Smooth muscle cell (in vitro differentiated cells): ENCODE measurements around the gene IFI6. TPM values are rescaled to one million over a fixed set of nuclear protein-coding genes. Genes with fewer than 3 reads are reported as not detected.
"Not testable (repeated sequence)": the region's sequence is repeated elsewhere in the genome, so short reads cannot be mapped to it uniquely, and the experiment has no call there.

Experiments used
- DNase-seq: peaks from one replicate; lab custom pipeline; 2025; ENCODE audit not compliant: unreplicated experiment; lab: John Stamatoyannopoulos, UW
- H2AFZ ChIP-seq: fragments of 200-600 bp; sonication (generic); 2 replicates; pipeline ENCODE4 v1.6.0; 2016; ENCODE audit warnings: antibody characterized with exemption, low read depth, mild to moderate bottlenecking
- H3F3A ChIP-seq: fragments of 200-600 bp; sonication (generic); 2 replicates; pipeline ENCODE4 v1.6.0; 2017; ENCODE audit warnings: antibody characterized with exemption, low read depth
- H3K27ac ChIP-seq: fragments of 200-600 bp; sonication (generic); 2 replicates; pipeline ENCODE4 v1.5.1; 2016; ENCODE audit warnings: low read depth, mild to moderate bottlenecking
- H3K27me3 ChIP-seq: fragments of 200-600 bp; sonication (generic); 2 replicates; pipeline ENCODE4 v1.6.1; 2016; ENCODE audit warnings: low read depth, mild to moderate bottlenecking
- H3K36me3 ChIP-seq: fragments of 200-600 bp; sonication (generic); 2 replicates; pipeline ENCODE4 v1.5.1; 2016; ENCODE audit warnings: low read depth
- H3K4me1 ChIP-seq: fragments of 200-600 bp; sonication (generic); 2 replicates; pipeline ENCODE4 v1.5.1; 2016; ENCODE audit warnings: low read depth
- H3K4me2 ChIP-seq: fragments of 200-600 bp; sonication (generic); 2 replicates; pipeline ENCODE4 v1.6.0; 2016; ENCODE audit warnings: mild to moderate bottlenecking
- H3K4me3 ChIP-seq: fragments of 200-600 bp; sonication (generic); 2 replicates; pipeline ENCODE4 v1.5.1; 2016; ENCODE audit warnings: mild to moderate bottlenecking
- H3K79me2 ChIP-seq: fragments of 200-600 bp; sonication (generic); 2 replicates; pipeline ENCODE4 v1.6.0; 2016; ENCODE audit warnings: low read depth, mild to moderate bottlenecking
- H3K9ac ChIP-seq: fragments of 200-600 bp; sonication (generic); 2 replicates; pipeline ENCODE4 v1.6.0; 2016; ENCODE audit warnings: low read depth
- H3K9me3 ChIP-seq: fragments of 200-600 bp; sonication (generic); replicated peaks from 2 replicates; pipeline ENCODE4 v1.5.1; 2016; ENCODE audit warnings: low read depth
- H4K20me1 ChIP-seq: fragments of 200-600 bp; sonication (generic); 2 replicates; pipeline ENCODE4 v1.6.0; 2016; ENCODE audit warnings: low read depth
- CTCF ChIP-seq: fragments of 200-600 bp; sonication (generic); IDR thresholded peaks from 2 replicates; pipeline ENCODE4 v1.5.1; 2017; ENCODE audit warnings: borderline replicate concordance, mild to moderate bottlenecking, antibody characterized with exemption; ENCODE audit not compliant: insufficient read depth, poor library complexity, severe bottlenecking
- WGBS: methylation state at CpG from one replicate; pipeline ENCODE4 v1.1.7; 2016; ENCODE audit warnings: low lambda C conversion rate; 5-methylcytosine and 5-hydroxymethylcytosine counted together
- polyA plus RNA-seq: library from polyadenylated mRNA; unstranded; fragments of >200 nt; fragmentation: Nextera tagmentation; extraction: Ambion mirVana; gene quantifications from 2 replicates; pipeline ENCODE4 v1.2.1, GENCODE V29; 2016
- total RNA-seq: library from RNA; depleted of rRNA; stranded (reverse); fragments of >200 nt; gene quantifications from 2 replicates; pipeline ENCODE4 v1.2.3, GENCODE V29; 2014

Gene IFI6
- total and polyA plus RNA-seq, 2 experiments from 2014 or later, result 26.7 to 43.7 TPM

- no peaks in the 10 kb centered on the region for H3K79me2 ChIP-seq
- H3K4me1 ChIP-seq, result no peaks in the 10 kb centered on the region
- 80% methylated on average over 4 of the region's 4 CpGs for WGBS
- H3K27me3 ChIP-seq, result no peaks in the 10 kb centered on the region
- no peaks in the 10 kb centered on the region for H4K20me1 ChIP-seq
- no peaks in the 10 kb centered on the region for H3F3A ChIP-seq
- no peak overlapping the region for H3K4me2 ChIP-seq
- no peak for DNase-seq
- no peaks in the 10 kb centered on the region for H3K36me3 ChIP-seq
- TF ChIP-seq CTCF, result no peak
- H3K9ac ChIP-seq, result no peak overlapping the region
- no peak overlapping the region for H3K27ac ChIP-seq
- H2AFZ ChIP-seq, result no peak overlapping the region
- no peak overlapping the region for H3K4me3 ChIP-seq
- H3K9me3 ChIP-seq, result no peaks in the 10 kb centered on the region
Observed at GRCh38 chr1:27622828-27623227, 49.2 kb downstream of the IFI6 start.

- Histone ChIP-seq H3K27me3 (no peaks in the 10 kb centered on the region), H4K20me1 (no peaks in the 10 kb centered on the region), H3K4me2 (no peak overlapping the region), H3F3A (no peaks in the 10 kb centered on the region), H3K9me3 (no peaks in the 10 kb centered on the region), H3K4me3 (no peak overlapping the region), H2AFZ (no peak overlapping the region), H3K36me3 (no peaks in the 10 kb centered on the region), H3K27ac (no peak overlapping the region), H3K4me1 (no peaks in the 10 kb centered on the region), H3K9ac (no peak overlapping the region), H3K79me2 (no peaks in the 10 kb centered on the region)
- 78% methylated on average over 7 of the region's 7 CpGs for WGBS
- DNase-seq, result no peak
- TF ChIP-seq CTCF, result no peak
Observed at GRCh38 chr1:27621051-27621920, 50.7 kb downstream of the IFI6 start.

- not testable (repeated sequence) for H4K20me1 ChIP-seq, H2AFZ ChIP-seq, H3K4me2 ChIP-seq, H3K27ac ChIP-seq, H3K27me3 ChIP-seq, H3K9me3 ChIP-seq, H3K9ac ChIP-seq, H3K36me3 ChIP-seq, H3F3A ChIP-seq, H3K4me3 ChIP-seq, DNase-seq, H3K4me1 ChIP-seq, H3K79me2 ChIP-seq
- 98% methylated on average over 7 of the region's 7 CpGs for WGBS
Observed at GRCh38 chr1:27619782-27620438, 52.1 kb downstream of the IFI6 start.

GRCh38 chr1:27618341-27619082 is 53.5 kb downstream of the IFI6 start:
- Histone ChIP-seq H4K20me1 (no peaks in the 10 kb centered on the region), H3K36me3 (no peaks in the 10 kb centered on the region), H3K27ac (no peak overlapping the region), H3K4me1 (no peaks in the 10 kb centered on the region), H3K4me3 (no peak overlapping the region), H3K4me2 (no peak overlapping the region), H3K27me3 (no peaks in the 10 kb centered on the region), H2AFZ (no peak overlapping the region), H3F3A (no peaks in the 10 kb centered on the region), H3K79me2 (no peaks in the 10 kb centered on the region), H3K9me3 (no peaks in the 10 kb centered on the region), H3K9ac (no peak overlapping the region)
- DNase-seq, result no peak
- WGBS, result 87% methylated on average over 14 of the region's 14 CpGs
- TF ChIP-seq CTCF, result no peak
